Erythroblast (primary cell): Measurements from ENCODE around the gene TAPT1.

Experiments
- GATA1 ChIP-seq: IDR thresholded peaks from 2 replicates; pipeline ENCODE4 v1.6.1; 2011; ENCODE audit warnings: low read depth, mild to moderate bottlenecking, control low read depth, low read length, moderate library complexity
- POLR2A ChIP-seq: IDR thresholded peaks from 2 replicates; pipeline ENCODE4 v1.6.1; 2011; ENCODE audit warnings: mild to moderate bottlenecking, low read length

DNA sequence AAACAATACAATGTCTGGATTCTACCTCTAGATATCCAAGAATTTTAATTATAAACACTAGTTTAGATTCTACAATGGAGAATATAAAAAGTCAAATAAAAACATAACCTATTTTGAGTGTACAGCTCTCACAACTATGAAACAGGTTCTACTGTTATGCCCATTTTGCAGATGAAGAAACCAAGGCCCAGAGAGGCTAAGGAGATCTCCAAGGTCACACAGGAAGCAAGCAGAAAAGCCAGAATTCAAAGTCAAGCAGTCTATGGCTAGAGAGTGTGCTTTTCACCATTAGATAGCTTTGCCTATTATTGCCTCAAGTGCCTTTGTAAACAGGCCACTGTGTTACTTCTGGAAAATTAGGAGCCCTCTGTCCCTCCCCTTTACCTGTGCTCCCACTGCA, 7.3 kb downstream of the TAPT1 start:
- no peak for TF ChIP-seq POLR2A
- TF ChIP-seq GATA1, result no peak
